PC-3 (cell line): ENCODE results near the gene ESF1. TPM values are rescaled to one million over a fixed set of nuclear protein-coding genes. Genes with fewer than 3 reads are reported as not detected.

ENCODE experiments used
- ATAC-seq: fragments of 200-7000 bp; cut with Tn5 transposase; 2 replicates; pipeline ENCODE4 v1.9.1; 2020; ENCODE audit warnings: mild to moderate bottlenecking, moderate library complexity
- BruUV-seq: library from RNA; stranded (reverse); fragments of 400-500 nt; replicated peaks from 2 replicates; lab custom pipeline; 2021; lab: Mats Ljungman, UMichigan
- CTCF ChIA-PET: fragments of 300-600 bp; sonication (Branson Sonifier 250); formaldehyde crosslinking; loops from one replicate; lab custom pipeline; 2022; ENCODE audit warnings: antibody characterized with exemption; lab: Charles Lee
- POLR2A ChIA-PET: fragments of 300-600 bp; sonication (Branson Sonifier 250); formaldehyde crosslinking; loops from one replicate; lab custom pipeline; 2022; ENCODE audit warnings: antibody characterized with exemption; ENCODE audit not compliant: unreplicated experiment; lab: Charles Lee
- DNase-seq: peaks from one replicate; pipeline ENCODE4 v3.0.0-alpha.2; 2015
- H2AFZ ChIP-seq: fragments of 300-600 bp; sonication (generic); 2 replicates; pipeline ENCODE4 v1.6.0; 2016; ENCODE audit warnings: antibody characterized with exemption, low read length
- H3F3A ChIP-seq: fragments of 300-600 bp; sonication (generic); one replicate; pipeline ENCODE4 v1.6.0; 2017; ENCODE audit warnings: antibody characterized with exemption, low read length, control low read depth, mild to moderate bottlenecking; ENCODE audit not compliant: unreplicated experiment
- H3K27ac ChIP-seq: fragments of 300-600 bp; sonication (generic); 2 replicates; pipeline ENCODE4 v1.5.1; 2016; ENCODE audit warnings: mild to moderate bottlenecking, low read length
- H3K27me3 ChIP-seq: fragments of 300-600 bp; sonication (generic); 2 replicates; pipeline ENCODE4 v1.6.1; 2016; ENCODE audit warnings: low read length, mixed read lengths
- H3K36me3 ChIP-seq: fragments of 300-600 bp; sonication (generic); 2 replicates; pipeline ENCODE4 v1.6.1; 2016; ENCODE audit warnings: low read depth, mixed run types, low read length, mixed read lengths
- H3K4me1 ChIP-seq: fragments of 300-600 bp; sonication (generic); 2 replicates; pipeline ENCODE4 v1.5.1; 2016; ENCODE audit warnings: low read length; ENCODE audit not compliant: insufficient read depth
- H3K4me2 ChIP-seq: fragments of 300-600 bp; sonication (generic); 2 replicates; pipeline ENCODE4 v1.6.0; 2016; ENCODE audit warnings: low read length
- H3K4me3 ChIP-seq: fragments of 300-600 bp; sonication (generic); 2 replicates; pipeline ENCODE4 v1.5.1; 2016; ENCODE audit warnings: mild to moderate bottlenecking, low read length, mixed read lengths
- H3K79me2 ChIP-seq: fragments of 300-600 bp; sonication (generic); 2 replicates; pipeline ENCODE4 v1.6.1; 2017; ENCODE audit warnings: low read length, mixed read lengths
- H3K9ac ChIP-seq: fragments of 300-600 bp; sonication (generic); 2 replicates; pipeline ENCODE4 v1.6.0; 2016; ENCODE audit warnings: mild to moderate bottlenecking, low read length
- H3K9me2 ChIP-seq: fragments of 300-600 bp; sonication (generic); replicated peaks from 2 replicates; pipeline ENCODE4 v1.6.1; 2016; ENCODE audit warnings: mixed run types, low read length, mixed read lengths
- H3K9me3 ChIP-seq: fragments of 300-600 bp; sonication (generic); 2 replicates; pipeline ENCODE4 v1.6.1; 2016; ENCODE audit warnings: low read length, mixed read lengths
- H4K20me1 ChIP-seq: fragments of 300-600 bp; sonication (generic); 2 replicates; pipeline ENCODE4 v1.6.1; 2016; ENCODE audit warnings: low read length, mixed read lengths
- EZH2 ChIP-seq: fragments of 300-600 bp; sonication (generic); IDR thresholded peaks from one replicate; pipeline ENCODE4 v1.6.1; 2017; ENCODE audit warnings: antibody characterized with exemption, mild to moderate bottlenecking, low read length; ENCODE audit not compliant: unreplicated experiment
- EZH2phosphoT487 ChIP-seq: fragments of 300-600 bp; sonication (generic); IDR thresholded peaks from 2 replicates; pipeline ENCODE4 v1.6.1; 2018; ENCODE audit warnings: mild to moderate bottlenecking, antibody characterized with exemption, low read length, borderline replicate concordance
- intact Hi-C: fragments of 100-400 bp; cut with micrococcal nuclease; formaldehyde crosslinking; loops from 2 replicates; pipeline ENCODE4 v1.9.0; 2023
- total RNA-seq: library from RNA; depleted of rRNA; stranded (reverse); fragments of >200 nt; gene quantifications from 2 replicates; pipeline ENCODE4 v1.2.3, GENCODE V29; 2014
- TF ChIP-seq, protein P1 (sequence below): fragments of 300-600 bp; sonication (generic); conservative IDR thresholded peaks from 2 replicates; pipeline ENCODE4 v1.5.1; 2017; ENCODE audit warnings: antibody characterized with exemption, low read depth, mild to moderate bottlenecking, low read length

Gene ESF1
- total RNA-seq, 1 experiment from 2014 or later: 13.7 TPM

DNA sequence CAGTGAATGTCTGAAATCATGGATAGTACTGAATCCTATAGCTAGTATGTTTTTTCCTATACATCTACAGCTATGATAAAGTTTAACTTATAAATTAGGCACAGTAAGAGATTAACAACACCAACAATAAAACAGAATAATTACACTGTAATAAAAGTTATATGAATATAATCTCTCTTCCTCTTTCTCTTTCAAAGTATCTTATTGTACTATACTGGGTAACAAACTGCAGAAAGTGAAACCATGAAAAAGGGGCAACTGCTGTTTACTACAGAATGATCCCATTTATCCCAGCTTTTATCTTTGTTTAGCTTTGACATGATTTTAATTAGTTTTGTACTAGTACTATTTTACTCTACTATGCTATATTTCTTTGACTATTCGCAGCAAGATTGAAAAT lies 25.8 kb downstream of the ESF1 start:
- Histone ChIP-seq H3K79me2 (no peaks in the 10 kb centered on the region), H3K27me3 (no peaks in the 10 kb centered on the region), H3K9me3 (no peaks in the 10 kb centered on the region), H3K4me2 (no peak overlapping the region), H4K20me1 (no peaks in the 10 kb centered on the region), H3K27ac (no peak overlapping the region), H3K4me3 (no peak overlapping the region), H3K9me2 (no peaks in the 10 kb centered on the region), H3F3A (no peaks in the 10 kb centered on the region), H3K36me3 (peaks cover 62% of the 10 kb centered on the region), H2AFZ (no peak overlapping the region), H3K9ac (no peak overlapping the region), H3K4me1 (no peaks in the 10 kb centered on the region)
- BruUV-seq: no TSS peak
- no peak for TF ChIP-seq EZH2
- TF ChIP-seq, protein P1, sequence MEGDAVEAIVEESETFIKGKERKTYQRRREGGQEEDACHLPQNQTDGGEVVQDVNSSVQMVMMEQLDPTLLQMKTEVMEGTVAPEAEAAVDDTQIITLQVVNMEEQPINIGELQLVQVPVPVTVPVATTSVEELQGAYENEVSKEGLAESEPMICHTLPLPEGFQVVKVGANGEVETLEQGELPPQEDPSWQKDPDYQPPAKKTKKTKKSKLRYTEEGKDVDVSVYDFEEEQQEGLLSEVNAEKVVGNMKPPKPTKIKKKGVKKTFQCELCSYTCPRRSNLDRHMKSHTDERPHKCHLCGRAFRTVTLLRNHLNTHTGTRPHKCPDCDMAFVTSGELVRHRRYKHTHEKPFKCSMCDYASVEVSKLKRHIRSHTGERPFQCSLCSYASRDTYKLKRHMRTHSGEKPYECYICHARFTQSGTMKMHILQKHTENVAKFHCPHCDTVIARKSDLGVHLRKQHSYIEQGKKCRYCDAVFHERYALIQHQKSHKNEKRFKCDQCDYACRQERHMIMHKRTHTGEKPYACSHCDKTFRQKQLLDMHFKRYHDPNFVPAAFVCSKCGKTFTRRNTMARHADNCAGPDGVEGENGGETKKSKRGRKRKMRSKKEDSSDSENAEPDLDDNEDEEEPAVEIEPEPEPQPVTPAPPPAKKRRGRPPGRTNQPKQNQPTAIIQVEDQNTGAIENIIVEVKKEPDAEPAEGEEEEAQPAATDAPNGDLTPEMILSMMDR: no peak
- no peak for TF ChIP-seq EZH2phosphoT487
- POLR2A ChIA-PET: no interaction called here
- CTCF ChIA-PET: no interaction called here
- ATAC-seq: no peak
- intact Hi-C loops: no loop called here
- DNase-seq: no peak

DNA sequence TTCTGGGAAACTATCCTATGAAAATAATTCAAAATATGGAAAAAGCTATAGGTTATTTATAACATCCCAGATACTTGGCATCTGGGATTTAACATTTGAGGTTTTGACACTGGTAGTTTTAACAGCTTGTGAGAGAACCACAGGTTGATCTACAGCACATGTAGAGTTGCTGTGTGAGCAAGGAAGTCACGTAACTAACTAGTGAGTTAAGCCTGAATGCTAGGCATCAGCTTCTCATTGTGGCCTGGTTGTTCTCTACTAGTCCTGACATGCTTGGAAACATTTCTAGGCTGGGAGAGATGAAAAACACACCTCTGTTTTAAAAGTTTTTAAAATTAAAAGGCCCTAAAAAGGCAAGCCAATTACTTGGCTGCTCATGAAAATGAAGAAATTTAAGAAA lies 28.2 kb downstream of the ESF1 start:
- ATAC-seq (no peak), DNase-seq (no peak)
- H3K9me2 ChIP-seq: no peaks in the 10 kb centered on the region
- ChIA-PET POLR2A (no interaction called here), CTCF (no interaction called here)
- H4K20me1 ChIP-seq: no peaks in the 10 kb centered on the region
- no peak for TF ChIP-seq EZH2
- no peak for TF ChIP-seq EZH2phosphoT487
- TF ChIP-seq, protein P1: no peak
- H3K27ac ChIP-seq: no peak overlapping the region
- no peaks in the 10 kb centered on the region for H3K9me3 ChIP-seq
- H3K4me3 ChIP-seq: no peak overlapping the region
- H3F3A ChIP-seq: no peaks in the 10 kb centered on the region
- no peaks in the 10 kb centered on the region for H3K79me2 ChIP-seq
- no TSS peak for BruUV-seq
- no peak overlapping the region for H3K9ac ChIP-seq
- H2AFZ ChIP-seq: no peak overlapping the region
- intact Hi-C loops: no loop called here
- H3K36me3 ChIP-seq: peaks cover 46% of the 10 kb centered on the region
- no peaks in the 10 kb centered on the region for H3K27me3 ChIP-seq
- no peaks in the 10 kb centered on the region for H3K4me1 ChIP-seq
- no peak overlapping the region for H3K4me2 ChIP-seq

DNA sequence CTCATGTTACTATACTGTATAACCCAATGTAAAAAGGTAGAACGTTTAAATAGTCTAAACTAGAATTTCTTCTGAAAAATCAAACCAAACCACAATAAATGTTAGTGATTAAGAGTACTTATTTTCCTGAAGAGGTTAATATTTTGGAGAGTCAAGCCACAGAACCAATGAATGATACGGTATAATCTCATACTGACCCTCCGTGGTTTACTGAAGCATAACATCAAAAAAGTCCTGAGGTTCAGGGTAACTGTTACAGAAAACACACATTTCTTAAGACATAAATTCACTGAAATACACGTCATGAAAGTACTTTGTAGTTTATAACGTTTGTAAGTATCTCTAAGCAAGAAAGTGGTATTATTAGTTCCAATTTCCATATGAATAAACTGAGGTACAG lies 28.9 kb downstream of the ESF1 start:
- TF ChIP-seq, protein P1: no peak
- no peak for TF ChIP-seq EZH2phosphoT487
- no peak for TF ChIP-seq EZH2
- Histone ChIP-seq H3K4me1 (no peaks in the 10 kb centered on the region), H3K27ac (no peak overlapping the region), H3F3A (no peaks in the 10 kb centered on the region), H3K27me3 (no peaks in the 10 kb centered on the region), H3K9ac (no peak overlapping the region), H3K4me2 (no peak overlapping the region), H4K20me1 (no peaks in the 10 kb centered on the region), H2AFZ (no peak overlapping the region), H3K9me3 (no peaks in the 10 kb centered on the region), H3K79me2 (no peaks in the 10 kb centered on the region), H3K36me3 (peaks cover 48% of the 10 kb centered on the region), H3K4me3 (no peak overlapping the region), H3K9me2 (no peaks in the 10 kb centered on the region)
- ChIA-PET POLR2A (no interaction called here), CTCF (no interaction called here)
- no peak for ATAC-seq
- DNase-seq: no peak
- intact Hi-C loops: no loop called here
- BruUV-seq: no TSS peak
